ENCODE measurements around the gene KAZN.

KAZN gene

DNA sequence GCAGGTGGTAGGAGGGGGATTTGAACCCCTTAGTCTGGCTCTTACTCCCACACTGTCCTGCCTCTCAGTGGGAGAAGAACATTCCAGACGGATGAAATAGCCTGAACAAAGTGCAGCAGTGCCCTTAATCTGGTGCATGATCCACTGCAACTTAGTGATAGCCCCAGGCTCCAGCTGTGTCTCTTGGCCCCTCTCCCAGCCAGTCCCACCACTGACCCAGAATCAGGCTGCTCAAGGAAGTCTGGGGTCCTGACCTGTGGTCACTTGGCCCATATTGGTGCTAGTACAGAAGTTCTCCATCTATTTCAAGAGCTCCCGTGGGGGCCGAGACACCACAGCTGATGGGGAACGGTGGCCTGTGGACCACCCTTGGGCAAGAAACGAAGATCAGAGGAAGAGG is 255.0 kb downstream of the KAZN start:
- no peak for DNase-seq (ENCODE audit: low read depth)
- H3K4me3 ChIP-seq (ENCODE audit: low read length) = no peak overlapping the region
- TF ChIP-seq, protein P1, sequence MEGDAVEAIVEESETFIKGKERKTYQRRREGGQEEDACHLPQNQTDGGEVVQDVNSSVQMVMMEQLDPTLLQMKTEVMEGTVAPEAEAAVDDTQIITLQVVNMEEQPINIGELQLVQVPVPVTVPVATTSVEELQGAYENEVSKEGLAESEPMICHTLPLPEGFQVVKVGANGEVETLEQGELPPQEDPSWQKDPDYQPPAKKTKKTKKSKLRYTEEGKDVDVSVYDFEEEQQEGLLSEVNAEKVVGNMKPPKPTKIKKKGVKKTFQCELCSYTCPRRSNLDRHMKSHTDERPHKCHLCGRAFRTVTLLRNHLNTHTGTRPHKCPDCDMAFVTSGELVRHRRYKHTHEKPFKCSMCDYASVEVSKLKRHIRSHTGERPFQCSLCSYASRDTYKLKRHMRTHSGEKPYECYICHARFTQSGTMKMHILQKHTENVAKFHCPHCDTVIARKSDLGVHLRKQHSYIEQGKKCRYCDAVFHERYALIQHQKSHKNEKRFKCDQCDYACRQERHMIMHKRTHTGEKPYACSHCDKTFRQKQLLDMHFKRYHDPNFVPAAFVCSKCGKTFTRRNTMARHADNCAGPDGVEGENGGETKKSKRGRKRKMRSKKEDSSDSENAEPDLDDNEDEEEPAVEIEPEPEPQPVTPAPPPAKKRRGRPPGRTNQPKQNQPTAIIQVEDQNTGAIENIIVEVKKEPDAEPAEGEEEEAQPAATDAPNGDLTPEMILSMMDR (conservative IDR thresholded peaks at IDR 0.05; ENCODE audit: low read depth, low read length) = no peak

DNA sequence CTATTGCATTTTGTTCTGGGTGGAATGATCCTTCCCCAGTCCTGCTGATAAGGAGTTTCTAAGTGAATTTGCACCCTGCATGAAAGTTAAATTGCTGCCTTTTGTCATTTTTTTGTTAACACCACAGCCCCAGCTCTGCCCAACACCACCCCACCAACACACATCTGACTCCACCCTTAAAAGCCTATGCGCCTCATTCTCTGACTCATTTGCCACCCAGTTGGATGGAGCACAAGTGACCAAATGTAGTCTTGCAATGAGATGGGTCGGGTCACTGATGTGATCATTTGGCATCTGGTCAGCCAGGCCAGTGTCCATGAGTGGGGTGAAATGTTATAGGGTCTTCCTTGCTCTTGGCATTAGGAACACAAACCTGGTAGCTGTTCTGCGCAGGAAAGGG is 256.8 kb downstream of the KAZN start:
- no peak overlapping the region for H3K4me3 ChIP-seq (ENCODE audit: low read length)
- TF ChIP-seq, protein P1 (conservative IDR thresholded peaks at IDR 0.05; ENCODE audit: low read depth, low read length) = no peak
- no peak for DNase-seq (ENCODE audit: low read depth)

DNA sequence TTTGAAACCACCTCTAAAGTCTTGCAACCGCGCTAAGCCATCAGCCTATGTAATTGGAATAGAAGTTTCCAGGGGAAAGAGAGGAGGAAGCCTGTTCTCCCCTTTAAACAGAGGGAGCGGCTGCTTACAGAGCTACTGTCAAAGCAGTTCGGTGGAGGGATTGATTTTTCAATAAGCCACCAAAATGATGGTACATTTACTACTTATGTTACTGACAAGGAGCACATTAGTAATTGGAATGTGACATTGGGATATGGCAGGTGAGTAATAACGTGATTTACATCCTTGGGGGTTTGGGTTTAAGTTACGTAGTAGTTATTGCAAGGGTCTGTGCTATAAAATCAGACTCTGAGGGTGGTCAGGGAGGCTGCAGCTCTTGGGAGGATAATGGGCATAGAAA is 257.3 kb downstream of the KAZN start:
- no peak overlapping the region for H3K4me3 ChIP-seq (ENCODE audit: low read length)
- no peak for DNase-seq (ENCODE audit: low read depth)
- TF ChIP-seq, protein P1 (conservative IDR thresholded peaks at IDR 0.05; ENCODE audit: low read depth, low read length) = no peak

DNA sequence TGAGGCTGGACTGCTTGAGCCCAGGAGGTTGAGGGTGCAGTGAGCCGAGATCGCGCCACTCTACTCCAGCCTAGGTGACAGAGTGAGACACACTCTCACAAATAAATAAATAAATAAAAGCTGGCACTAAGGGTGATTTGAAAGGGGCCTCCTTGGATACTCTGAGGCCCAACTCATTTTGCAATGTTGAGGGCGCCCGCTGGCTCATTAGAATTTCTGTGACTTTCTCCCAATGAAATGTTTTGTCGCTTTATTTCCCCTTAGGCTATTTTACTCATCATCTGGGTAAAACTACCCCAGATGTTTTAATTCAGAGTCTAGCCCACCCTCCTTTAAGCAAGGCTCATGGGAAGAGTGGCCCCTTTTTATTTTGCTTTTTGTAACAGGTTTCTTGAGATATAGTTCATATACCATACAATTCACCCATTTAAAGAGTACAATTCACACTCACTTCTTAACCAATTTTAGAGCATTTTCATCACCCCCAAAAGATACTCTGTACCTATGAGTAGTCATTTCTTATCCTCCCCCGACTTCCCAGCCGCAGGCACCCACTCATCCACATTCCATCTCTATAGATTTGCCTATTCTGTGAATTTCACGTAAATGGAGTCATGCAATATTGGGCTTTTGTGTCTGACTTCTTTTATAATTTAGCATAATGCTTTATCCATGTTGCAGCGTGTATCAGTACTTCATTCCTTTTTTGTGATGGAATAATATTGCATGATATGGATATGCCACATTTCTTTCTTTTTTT is 259.1 kb downstream of the KAZN start:
- DNase-seq (ENCODE audit: low read depth) = no peak
- TF ChIP-seq, protein P1 (conservative IDR thresholded peaks at IDR 0.05; ENCODE audit: low read depth, low read length) = no peak
- H3K4me3 ChIP-seq (ENCODE audit: low read length) = no peak overlapping the region

DNA sequence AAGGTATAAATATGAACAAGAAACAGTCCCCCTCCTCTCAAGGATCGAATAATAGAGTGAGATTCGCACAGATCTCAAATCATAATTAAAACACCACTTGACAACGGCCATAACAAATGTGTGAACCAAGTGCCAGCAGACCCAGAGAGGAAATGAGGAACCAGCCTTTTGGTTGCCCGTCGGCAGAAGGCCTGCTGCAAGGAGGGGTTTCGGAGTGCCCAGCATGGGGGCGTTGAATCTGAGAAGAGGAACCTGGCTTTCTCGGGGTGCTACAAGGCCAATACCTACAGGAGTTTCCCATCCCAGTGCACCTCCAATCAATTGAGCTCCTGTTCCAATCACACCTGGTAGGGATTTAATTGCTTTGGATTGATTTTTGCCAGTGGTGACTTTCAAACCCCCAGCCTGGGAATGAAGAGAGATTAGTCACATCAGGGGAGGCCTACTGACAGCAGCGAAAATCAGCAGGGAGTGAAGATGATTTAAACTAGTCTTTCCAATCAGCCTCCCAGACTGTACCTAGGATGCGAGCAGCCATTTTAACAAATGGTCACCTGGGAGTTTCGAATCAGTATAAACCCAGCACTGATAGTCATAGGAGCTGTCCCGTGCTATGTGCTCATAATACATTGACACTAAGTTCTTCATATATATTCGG is 263.8 kb downstream of the KAZN start:
- TF ChIP-seq, protein P1 (conservative IDR thresholded peaks at IDR 0.05; ENCODE audit: low read depth, low read length) = no peak
- no peak for DNase-seq (ENCODE audit: low read depth)
- H3K4me3 ChIP-seq (ENCODE audit: low read length) = no peak overlapping the region

DNA sequence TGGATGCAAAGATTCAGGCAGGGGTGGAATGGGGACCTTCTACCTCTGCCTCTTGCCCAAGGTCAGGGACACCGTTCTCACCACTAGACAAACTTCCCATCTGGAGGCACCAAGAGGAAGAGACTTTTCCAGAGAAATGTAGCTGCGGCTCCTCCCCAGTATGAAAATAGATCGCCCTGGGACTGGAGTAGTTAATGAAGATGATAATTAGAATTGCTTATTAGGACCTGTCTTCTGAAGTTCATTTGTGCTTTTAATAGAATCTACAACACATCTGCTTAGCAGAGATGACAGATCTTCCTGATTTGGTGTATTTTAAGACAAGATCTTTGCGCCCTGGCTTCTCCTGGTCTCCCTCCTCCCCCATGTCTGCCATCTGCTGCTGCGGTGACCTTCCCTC is 266.6 kb downstream of the KAZN start:
- no peak overlapping the region for H3K4me3 ChIP-seq (ENCODE audit: low read length)
- no peak for DNase-seq (ENCODE audit: low read depth)
- TF ChIP-seq, protein P1 (conservative IDR thresholded peaks at IDR 0.05; ENCODE audit: low read depth, low read length) = no peak
